H1 (cell line): ENCODE data around the gene ADPRHL1. TPM values are rescaled to one million over a fixed set of nuclear protein-coding genes. Genes with fewer than 3 reads are reported as not detected.

ENCODE experiments used
- ASH2L ChIP-seq: fragments of 200-600, 300-600 bp; sonication (generic); IDR thresholded peaks from one replicate; pipeline ENCODE4 v1.7.1; 2017; ENCODE audit warnings: low read length
- ATF2 ChIP-seq: IDR thresholded peaks from 2 replicates; pipeline ENCODE4 v1.6.1; 2012; ENCODE audit warnings: low read length, inconsistent platforms
- BACH1 ChIP-seq: IDR thresholded peaks from 2 replicates; pipeline ENCODE4 v1.6.1; 2012; ENCODE audit warnings: low read length, improper control_type of control experiment
- CBX5 ChIP-seq: fragments of 300-800, 300-1000 bp; sonication (generic); IDR thresholded peaks from 2 replicates; pipeline ENCODE4 v1.7.1; 2016; ENCODE audit warnings: antibody characterized with exemption, low read length, low read depth
- CBX8 ChIP-seq: fragments of 300-800, 300-1000 bp; sonication (generic); IDR thresholded peaks from 2 replicates; pipeline ENCODE4 v1.7.1; 2016; ENCODE audit warnings: low read depth, low read length, borderline replicate concordance
- CHD7 ChIP-seq: fragments of 300-600 bp; sonication (generic); IDR thresholded peaks from 2 replicates; pipeline ENCODE4 v1.7.1; 2012; ENCODE audit warnings: low read length, moderate library complexity, mild to moderate bottlenecking, inconsistent platforms; ENCODE audit not compliant: insufficient replicate concordance
- EP300 ChIP-seq, 2 experiments: IDR thresholded peaks; 1 replicate in 1 of 2; 2 replicates in 1 of 2; pipeline ENCODE4 v1.6.1; 2011 to 2012; ENCODE audit warnings: low read depth in 2 of 2, low read length in 2 of 2, mild to moderate bottlenecking in 2 of 2, borderline replicate concordance in 1 of 2, inconsistent platforms in 1 of 2, moderate library complexity in 1 of 2
- POLR2A ChIP-seq, 2 experiments: IDR thresholded peaks; 1 replicate in 1 of 2; 2 replicates in 1 of 2; pipeline ENCODE4 v1.6.1; 2011; ENCODE audit warnings: low read depth in 2 of 2, low read length in 2 of 2, mild to moderate bottlenecking in 2 of 2; ENCODE audit errors: control extremely low read depth in 1 of 2
- RNF2 ChIP-seq: fragments of 200-900, 300-1000 bp; sonication (generic); IDR thresholded peaks from 2 replicates; pipeline ENCODE4 v1.7.1; 2016; ENCODE audit warnings: borderline replicate concordance, low read depth, mild to moderate bottlenecking, antibody characterized with exemption, low read length; ENCODE audit not compliant: poor library complexity, severe bottlenecking; ENCODE audit errors: missing control alignments
- polyA plus RNA-seq, 7 experiments: library from polyadenylated mRNA; depleted of rRNA in 3 of 7; stranded (reverse) in 5 of 7; unstranded in 2 of 7; fragments of >200 nt in 5 of 7; fragments of 200-250 nt in 2 of 7; gene quantifications; 1 replicate in 5 of 7; 2 replicates in 1 of 7; 4 replicates in 1 of 7; pipeline versions ENCODE4 v1.2.1 to v1.2.3, GENCODE V29; 2011 to 2013; ENCODE audit warnings: missing spikeins in 2 of 7, mixed read lengths in 2 of 7
- total RNA-seq: library from RNA; stranded (reverse); fragmentation: NEBNext Ultra II Directional; extraction: Animal tissue kit (Norgen Biotek cat#: 25700); gene quantifications from 2 replicates; pipeline ENCODE4 v1.2.1, GENCODE V29; 2021

ADPRHL1 gene
- total and polyA plus RNA-seq, 2 of the 8 experiments (the other 6 are each of a cell fraction or from before 2014, with no cell fraction given) = 0.74 to 1.7 TPM

DNA sequence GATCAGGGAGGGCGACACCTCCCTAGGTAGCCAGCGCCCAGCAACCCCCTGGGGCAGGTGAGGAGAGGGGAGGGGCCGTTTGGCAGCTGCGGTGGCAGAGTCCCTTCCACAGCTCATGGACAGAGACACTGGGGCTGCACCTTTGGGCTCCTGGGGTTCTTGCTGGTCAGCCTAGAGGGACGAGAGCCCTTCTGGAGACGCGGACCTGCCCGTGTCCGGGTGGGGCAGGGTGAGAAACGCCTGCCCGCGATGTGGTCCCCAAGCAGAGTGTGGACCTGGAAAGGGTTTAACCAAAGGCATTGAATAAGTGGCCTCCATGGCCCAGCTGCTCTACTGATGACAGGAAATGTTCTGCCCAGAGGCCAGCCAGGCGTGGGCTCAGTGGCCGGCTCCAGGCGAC, 38.3 kb downstream of the ADPRHL1 start (continued):
- TF ChIP-seq CHD7 = no peak
- no peak for TF ChIP-seq CBX8
- TF ChIP-seq POLR2A (IDR thresholded peaks at IDR 0.05; ENCODE audit: control extremely low read depth in 1 of 2, low read depth in 2 of 2, low read length in 2 of 2) = no peak
- no peak for TF ChIP-seq CBX5
- TF ChIP-seq RNF2 = no peak
- no peak for TF ChIP-seq BACH1
- TF ChIP-seq ASH2L = no peak
- no peak for TF ChIP-seq ATF2
- TF ChIP-seq EP300 (IDR thresholded peaks at IDR 0.05; ENCODE audit: borderline replicate concordance in 1 of 2, low read depth in 2 of 2, low read length in 2 of 2) = no peak
